HepG2 (cell line): ENCODE data around the gene DAPK1.

Experiments
- CTCF ChIP-seq: sonication (generic); formaldehyde crosslinking; IDR thresholded peaks from 2 replicates; pipeline ENCODE4 v1.5.0; 2020; ENCODE audit warnings: mild to moderate bottlenecking, missing genetic modification reagents, moderate library complexity
- E2F5 ChIP-seq: sonication (generic); formaldehyde crosslinking; conservative IDR thresholded peaks from 2 replicates; pipeline ENCODE4 v1.4.0; 2020; ENCODE audit warnings: missing genetic modification reagents
- GATA4 ChIP-seq: sonication (generic); IDR thresholded peaks from 2 replicates; pipeline ENCODE4 v1.6.1; 2016; ENCODE audit warnings: antibody characterized with exemption, low read depth, borderline replicate concordance
- HMGA1 ChIP-seq: sonication (generic); formaldehyde crosslinking; conservative IDR thresholded peaks from 2 replicates; pipeline ENCODE4 v1.4.0; 2020; ENCODE audit warnings: missing genetic modification reagents
- KLF9 ChIP-seq: IDR thresholded peaks from 2 replicates; pipeline ENCODE4 v1.6.1; 2016; ENCODE audit warnings: low read depth
- POLR2AphosphoS5 ChIP-seq: IDR thresholded peaks from 2 replicates; pipeline ENCODE4 v1.6.1; 2012; ENCODE audit warnings: low read depth, low read length
- RNF219 ChIP-seq: sonication (generic); formaldehyde crosslinking; IDR thresholded peaks from 2 replicates; pipeline ENCODE4 v1.5.0; 2020; ENCODE audit warnings: mild to moderate bottlenecking, missing genetic modification reagents
- SP2 ChIP-seq: sonication (generic); formaldehyde crosslinking; IDR thresholded peaks from 2 replicates; pipeline ENCODE4 v1.5.1; 2020; ENCODE audit warnings: mild to moderate bottlenecking, missing genetic modification reagents
- TAF1 ChIP-seq: sonication (generic); formaldehyde crosslinking; IDR thresholded peaks from 2 replicates; pipeline ENCODE4 v1.4.0; 2020; ENCODE audit warnings: missing genetic modification reagents
- ZNF747 ChIP-seq: sonication (generic); formaldehyde crosslinking; IDR thresholded peaks from 2 replicates; pipeline ENCODE4 v1.8.1; 2023; ENCODE audit warnings: missing genetic modification reagents, mild to moderate bottlenecking, borderline replicate concordance

- TF ChIP-seq E2F5 (CRISPR knock-in tag) (no peak), HMGA1 (CRISPR knock-in tag) (no peak), KLF9 (CRISPR knock-in tag) (no peak), GATA4 (no peak), CTCF (CRISPR knock-in tag) (no peak), ZNF747 (CRISPR knock-in tag) (no peak), TAF1 (no peak), SP2 (no peak), RNF219 (no peak), POLR2AphosphoS5 (no peak)
Measured at GRCh38 chr9:87587356-87587745, 89.7 kb downstream of the DAPK1 start.
